Neural cell (in vitro differentiated cells): ENCODE data around the gene AKAP9. TPM values are rescaled to one million over a fixed set of nuclear protein-coding genes. Genes with fewer than 3 reads are reported as not detected.

Experiments
- H2AFZ ChIP-seq: fragments of 200-600, 300-800 bp; sonication (generic), shearing (Covaris generic); 2 replicates; pipeline ENCODE4 v1.6.0; 2014; ENCODE audit warnings: low read depth, mild to moderate bottlenecking, antibody characterized with exemption, low read length, moderate library complexity
- H3F3A ChIP-seq: fragments of 200-600 bp; shearing (Covaris generic); 2 replicates; pipeline ENCODE4 v1.6.1; 2016; ENCODE audit warnings: mild to moderate bottlenecking, moderate library complexity, mixed read lengths, antibody characterized with exemption, low read length; ENCODE audit not compliant: insufficient read depth, poor library complexity, severe bottlenecking
- H3K27ac ChIP-seq: fragments of 200-600, 300-800 bp; sonication (generic), shearing (Covaris generic); 2 replicates; pipeline ENCODE4 v1.5.1; 2014; ENCODE audit warnings: mild to moderate bottlenecking, low read length, moderate library complexity
- H3K27me3 ChIP-seq: fragments of 300-800, 200-600 bp; sonication (generic), shearing (Covaris generic); 2 replicates; pipeline ENCODE4 v1.6.0; 2014; ENCODE audit warnings: mild to moderate bottlenecking, low read depth, low read length, moderate library complexity; ENCODE audit not compliant: insufficient read depth
- H3K36me3 ChIP-seq: fragments of 300-800, 200-600 bp; sonication (generic), shearing (Covaris generic); 2 replicates; pipeline ENCODE4 v1.5.1; 2014; ENCODE audit warnings: mild to moderate bottlenecking, antibody characterized with exemption, low read length, moderate library complexity; ENCODE audit not compliant: insufficient read depth
- H3K4me2 ChIP-seq: fragments of 300-800, 200-600 bp; sonication (generic), shearing (Covaris generic); 2 replicates; pipeline ENCODE4 v1.6.0; 2014; ENCODE audit warnings: mild to moderate bottlenecking, low read length
- H3K4me3 ChIP-seq: fragments of 300-800, 200-600 bp; sonication (generic), shearing (Covaris generic); 2 replicates; pipeline ENCODE4 v1.5.1; 2014; ENCODE audit warnings: mild to moderate bottlenecking, low read length, moderate library complexity
- H3K79me2 ChIP-seq: fragments of 200-600 bp; shearing (Covaris generic); replicated peaks from 2 replicates; pipeline ENCODE4 v1.6.0; 2014; ENCODE audit warnings: mild to moderate bottlenecking, low read length, moderate library complexity; ENCODE audit not compliant: insufficient read depth
- H3K9ac ChIP-seq: fragments of 300-800, 200-600 bp; sonication (generic), shearing (Covaris generic); 2 replicates; pipeline ENCODE4 v1.6.1; 2016; ENCODE audit warnings: mild to moderate bottlenecking, low read length, mixed read lengths
- H3K9me2 ChIP-seq: fragments of 200-600 bp; shearing (Covaris generic); 2 replicates; pipeline ENCODE4 v1.6.1; 2016; ENCODE audit warnings: mild to moderate bottlenecking, low read length, mixed read lengths; ENCODE audit not compliant: insufficient read depth
- H3K9me3 ChIP-seq: fragments of 200-600, 300-800 bp; sonication (generic), shearing (Covaris generic); 2 replicates; pipeline ENCODE4 v1.6.1; 2016; ENCODE audit warnings: mild to moderate bottlenecking, mixed run types, low read length, moderate library complexity, mixed read lengths
- H4K20me1 ChIP-seq: fragments of 200-600 bp; shearing (Covaris generic); 2 replicates; pipeline ENCODE4 v1.6.1; 2016; ENCODE audit warnings: mild to moderate bottlenecking, mixed run types; ENCODE audit not compliant: insufficient read depth
- EP300 ChIP-seq: fragments of 450-650 bp; conservative IDR thresholded peaks from 2 replicates; pipeline ENCODE4 v1.6.1; 2014; ENCODE audit warnings: antibody characterized with exemption, mild to moderate bottlenecking, moderate library complexity; ENCODE audit not compliant: poor library complexity, severe bottlenecking
- EZH2 ChIP-seq: fragments of 200-600, 300-800 bp; shearing (Covaris generic), sonication (generic); IDR thresholded peaks from 2 replicates; pipeline ENCODE4 v1.6.1; 2014; ENCODE audit warnings: antibody characterized with exemption, low read length, borderline replicate concordance, mild to moderate bottlenecking; ENCODE audit not compliant: insufficient read depth, poor library complexity, severe bottlenecking
- MXI1 ChIP-seq: fragments of 450-650 bp; conservative IDR thresholded peaks from 2 replicates; pipeline ENCODE4 v1.6.1; 2014; ENCODE audit warnings: antibody characterized with exemption, mild to moderate bottlenecking; ENCODE audit not compliant: poor library complexity, severe bottlenecking
- POLR2AphosphoS5 ChIP-seq: IDR thresholded peaks from 2 replicates; pipeline ENCODE4 v1.6.1; 2012
- RAD21 ChIP-seq: fragments of 450-650 bp; conservative IDR thresholded peaks from 2 replicates; pipeline ENCODE4 v1.6.1; 2014; ENCODE audit warnings: antibody characterized with exemption, mild to moderate bottlenecking, moderate library complexity
- SMC3 ChIP-seq: fragments of 450-650 bp; conservative IDR thresholded peaks from 2 replicates; pipeline ENCODE4 v1.6.1; 2014; ENCODE audit warnings: antibody characterized with exemption, mild to moderate bottlenecking, moderate library complexity; ENCODE audit not compliant: poor library complexity
- TAF1 ChIP-seq: IDR thresholded peaks from 2 replicates; pipeline ENCODE4 v1.6.1; 2012; ENCODE audit warnings: low read depth
- polyA plus RNA-seq: library from polyadenylated mRNA; depleted of rRNA; stranded (reverse); fragments of >200 nt; gene quantifications from 2 replicates; pipeline ENCODE4 v1.2.3, GENCODE V29; 2014
- TF ChIP-seq, protein P1 (sequence below): fragments of 450-650 bp; IDR thresholded peaks from 2 replicates; pipeline ENCODE4 v1.5.1; 2014; ENCODE audit warnings: antibody characterized with exemption, mild to moderate bottlenecking, moderate library complexity; ENCODE audit not compliant: poor library complexity, severe bottlenecking
- TF ChIP-seq, protein P2 (sequence below): IDR thresholded peaks from 2 replicates; pipeline ENCODE4 v1.6.1; 2012; ENCODE audit warnings: borderline replicate concordance

AKAP9 gene
- polyA plus RNA-seq, 1 donor from 2014 or later: 120 TPM

DNA sequence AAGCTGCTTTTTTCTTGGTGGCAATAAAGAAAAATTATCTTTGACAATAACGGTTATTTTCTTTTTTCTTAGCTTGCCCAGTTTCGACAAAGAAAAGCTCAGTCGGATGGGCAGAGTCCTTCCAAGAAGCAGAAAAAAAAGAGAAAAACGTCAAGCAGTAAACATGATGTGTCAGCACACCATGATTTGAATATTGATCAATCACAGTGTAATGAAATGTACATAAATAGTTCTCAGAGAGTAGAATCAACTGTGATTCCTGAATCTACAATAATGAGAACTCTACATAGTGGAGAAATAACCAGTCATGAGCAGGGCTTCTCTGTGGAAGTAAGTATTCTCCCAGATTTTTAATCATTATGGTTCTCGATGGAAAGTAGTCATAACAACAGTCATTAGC lies 33.0 kb downstream of the AKAP9 start:
- TF ChIP-seq TAF1 (no peak), MXI1 (no peak)
- TF ChIP-seq, protein P1, sequence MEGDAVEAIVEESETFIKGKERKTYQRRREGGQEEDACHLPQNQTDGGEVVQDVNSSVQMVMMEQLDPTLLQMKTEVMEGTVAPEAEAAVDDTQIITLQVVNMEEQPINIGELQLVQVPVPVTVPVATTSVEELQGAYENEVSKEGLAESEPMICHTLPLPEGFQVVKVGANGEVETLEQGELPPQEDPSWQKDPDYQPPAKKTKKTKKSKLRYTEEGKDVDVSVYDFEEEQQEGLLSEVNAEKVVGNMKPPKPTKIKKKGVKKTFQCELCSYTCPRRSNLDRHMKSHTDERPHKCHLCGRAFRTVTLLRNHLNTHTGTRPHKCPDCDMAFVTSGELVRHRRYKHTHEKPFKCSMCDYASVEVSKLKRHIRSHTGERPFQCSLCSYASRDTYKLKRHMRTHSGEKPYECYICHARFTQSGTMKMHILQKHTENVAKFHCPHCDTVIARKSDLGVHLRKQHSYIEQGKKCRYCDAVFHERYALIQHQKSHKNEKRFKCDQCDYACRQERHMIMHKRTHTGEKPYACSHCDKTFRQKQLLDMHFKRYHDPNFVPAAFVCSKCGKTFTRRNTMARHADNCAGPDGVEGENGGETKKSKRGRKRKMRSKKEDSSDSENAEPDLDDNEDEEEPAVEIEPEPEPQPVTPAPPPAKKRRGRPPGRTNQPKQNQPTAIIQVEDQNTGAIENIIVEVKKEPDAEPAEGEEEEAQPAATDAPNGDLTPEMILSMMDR: no peak
- Histone ChIP-seq H3K9me2 (no peaks in the 10 kb centered on the region), H3K27ac (no peak overlapping the region), H2AFZ (no peak overlapping the region), H3K79me2 (peaks cover 45% of the 10 kb centered on the region), H3K36me3 (peaks cover 6% of the 10 kb centered on the region), H3K9me3 (no peaks in the 10 kb centered on the region), H3K4me2 (no peak overlapping the region), H3K4me3 (no peak overlapping the region), H3K9ac (no peak overlapping the region), H3K27me3 (no peaks in the 10 kb centered on the region), H3F3A (no peaks in the 10 kb centered on the region), H4K20me1 (peaks cover 2% of the 10 kb centered on the region)

DNA sequence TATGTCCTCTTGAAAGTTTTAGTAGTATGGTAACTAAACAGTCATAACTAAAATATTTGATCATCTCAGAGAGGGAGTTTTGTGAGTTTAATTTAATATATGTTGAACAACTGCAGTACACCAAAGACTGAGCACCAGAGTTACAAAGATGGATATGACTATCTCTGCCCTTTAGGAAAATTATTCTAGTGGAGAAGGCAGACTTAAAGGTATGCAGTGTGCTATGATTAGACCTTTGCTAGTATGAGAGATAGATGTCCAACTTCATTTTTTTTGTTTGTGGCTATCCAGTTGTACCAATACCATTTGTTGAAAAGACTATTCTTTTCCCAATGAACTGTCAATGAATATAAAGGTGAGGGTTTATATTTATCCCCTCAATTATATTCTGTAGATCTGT lies 33.4 kb downstream of the AKAP9 start:
- no peaks in the 10 kb centered on the region for H3K9me3 ChIP-seq
- no peak for TF ChIP-seq EP300
- TF ChIP-seq POLR2AphosphoS5: no peak
- TF ChIP-seq, protein P1: no peak
- TF ChIP-seq, protein P2, sequence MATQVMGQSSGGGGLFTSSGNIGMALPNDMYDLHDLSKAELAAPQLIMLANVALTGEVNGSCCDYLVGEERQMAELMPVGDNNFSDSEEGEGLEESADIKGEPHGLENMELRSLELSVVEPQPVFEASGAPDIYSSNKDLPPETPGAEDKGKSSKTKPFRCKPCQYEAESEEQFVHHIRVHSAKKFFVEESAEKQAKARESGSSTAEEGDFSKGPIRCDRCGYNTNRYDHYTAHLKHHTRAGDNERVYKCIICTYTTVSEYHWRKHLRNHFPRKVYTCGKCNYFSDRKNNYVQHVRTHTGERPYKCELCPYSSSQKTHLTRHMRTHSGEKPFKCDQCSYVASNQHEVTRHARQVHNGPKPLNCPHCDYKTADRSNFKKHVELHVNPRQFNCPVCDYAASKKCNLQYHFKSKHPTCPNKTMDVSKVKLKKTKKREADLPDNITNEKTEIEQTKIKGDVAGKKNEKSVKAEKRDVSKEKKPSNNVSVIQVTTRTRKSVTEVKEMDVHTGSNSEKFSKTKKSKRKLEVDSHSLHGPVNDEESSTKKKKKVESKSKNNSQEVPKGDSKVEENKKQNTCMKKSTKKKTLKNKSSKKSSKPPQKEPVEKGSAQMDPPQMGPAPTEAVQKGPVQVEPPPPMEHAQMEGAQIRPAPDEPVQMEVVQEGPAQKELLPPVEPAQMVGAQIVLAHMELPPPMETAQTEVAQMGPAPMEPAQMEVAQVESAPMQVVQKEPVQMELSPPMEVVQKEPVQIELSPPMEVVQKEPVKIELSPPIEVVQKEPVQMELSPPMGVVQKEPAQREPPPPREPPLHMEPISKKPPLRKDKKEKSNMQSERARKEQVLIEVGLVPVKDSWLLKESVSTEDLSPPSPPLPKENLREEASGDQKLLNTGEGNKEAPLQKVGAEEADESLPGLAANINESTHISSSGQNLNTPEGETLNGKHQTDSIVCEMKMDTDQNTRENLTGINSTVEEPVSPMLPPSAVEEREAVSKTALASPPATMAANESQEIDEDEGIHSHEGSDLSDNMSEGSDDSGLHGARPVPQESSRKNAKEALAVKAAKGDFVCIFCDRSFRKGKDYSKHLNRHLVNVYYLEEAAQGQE: no peak
- no peak for TF ChIP-seq TAF1
- TF ChIP-seq MXI1: no peak
- no peak for TF ChIP-seq RAD21
- no peak for TF ChIP-seq EZH2
- TF ChIP-seq SMC3: no peak
- no peaks in the 10 kb centered on the region for H3K27me3 ChIP-seq
- no peaks in the 10 kb centered on the region for H3K9me2 ChIP-seq
- no peak overlapping the region for H3K27ac ChIP-seq
- H3K4me2 ChIP-seq: no peak overlapping the region
- no peaks in the 10 kb centered on the region for H3F3A ChIP-seq
- no peak overlapping the region for H3K4me3 ChIP-seq
- H3K79me2 ChIP-seq: peaks cover 40% of the 10 kb centered on the region
- H3K9ac ChIP-seq: no peak overlapping the region
- H3K36me3 ChIP-seq: peaks cover 6% of the 10 kb centered on the region
- H4K20me1 ChIP-seq: peaks cover 2% of the 10 kb centered on the region
- no peak overlapping the region for H2AFZ ChIP-seq
